ENCODE data around the gene STK24.

The STK24 gene

DNA sequence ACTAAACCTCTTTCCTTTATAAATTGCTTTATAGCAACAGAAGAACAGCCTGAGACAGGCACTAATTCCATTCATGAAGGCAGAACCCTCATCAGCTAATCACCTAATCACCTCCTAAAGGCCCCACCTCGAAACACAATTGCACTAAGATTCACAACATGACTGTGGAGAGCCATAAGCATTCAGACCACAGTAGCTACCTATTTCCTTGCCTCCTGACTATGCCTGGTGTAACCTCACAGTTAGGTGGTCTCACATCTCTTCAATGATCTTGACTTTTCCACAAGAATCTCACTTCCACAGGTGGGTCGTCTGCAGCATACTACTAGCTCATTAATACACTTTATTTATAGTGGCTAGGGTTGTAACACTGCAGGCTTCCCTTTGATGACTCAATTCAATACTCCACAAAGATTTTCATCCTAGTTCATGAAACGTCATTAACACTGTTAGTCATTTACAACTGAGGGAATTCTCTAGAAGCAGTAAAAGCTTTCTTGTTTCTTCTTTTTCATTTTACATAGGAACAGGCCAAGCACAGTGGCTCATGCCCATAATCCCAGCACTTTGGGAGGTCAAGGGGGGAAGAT is 27.1 kb downstream of the STK24 start:
- DNase-seq, result no peak

- no peak for DNase-seq
Measured at GRCh38 chr13:98549006-98549727, 27.7 kb downstream of the STK24 start.

DNA sequence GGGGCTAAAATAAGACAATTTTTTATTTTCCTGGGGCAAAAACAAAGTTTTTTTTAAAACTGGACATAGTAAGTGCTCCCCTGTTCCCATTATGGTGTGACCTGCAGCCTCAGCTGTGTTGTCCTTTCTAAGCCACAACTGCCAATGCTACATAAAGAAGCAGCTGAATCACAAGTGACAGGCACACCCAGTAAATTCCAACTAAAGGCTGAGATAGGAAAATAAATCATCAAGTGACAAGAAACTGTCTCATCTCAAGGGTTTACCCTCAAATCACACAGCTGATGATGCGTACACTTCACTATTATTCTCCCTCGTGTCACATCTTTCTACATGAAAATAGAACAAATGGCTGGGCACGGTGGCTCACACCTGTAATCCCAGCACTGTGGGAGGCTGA is 28.7 kb downstream of the STK24 start:
- DNase-seq, result no peak

DNA sequence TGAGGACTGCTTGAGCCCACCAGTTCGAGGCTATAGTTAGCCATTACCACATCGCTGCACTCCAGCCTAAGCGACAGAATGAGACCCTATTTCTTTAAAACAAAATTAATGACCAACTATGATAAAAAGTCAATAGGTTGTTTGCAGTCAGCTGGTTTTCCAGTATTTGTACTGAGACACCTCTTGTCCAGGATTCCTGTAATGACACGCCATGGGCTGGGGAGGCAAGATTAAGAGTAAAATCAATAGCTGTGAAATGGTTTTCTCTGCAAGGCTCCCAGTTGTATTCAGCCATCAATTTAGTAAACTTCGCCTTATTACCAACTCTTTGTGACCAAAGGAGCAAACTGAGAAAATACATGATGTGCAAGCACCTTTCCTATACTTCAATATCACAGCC is 29.5 kb downstream of the STK24 start:
- no peak for DNase-seq

DNA sequence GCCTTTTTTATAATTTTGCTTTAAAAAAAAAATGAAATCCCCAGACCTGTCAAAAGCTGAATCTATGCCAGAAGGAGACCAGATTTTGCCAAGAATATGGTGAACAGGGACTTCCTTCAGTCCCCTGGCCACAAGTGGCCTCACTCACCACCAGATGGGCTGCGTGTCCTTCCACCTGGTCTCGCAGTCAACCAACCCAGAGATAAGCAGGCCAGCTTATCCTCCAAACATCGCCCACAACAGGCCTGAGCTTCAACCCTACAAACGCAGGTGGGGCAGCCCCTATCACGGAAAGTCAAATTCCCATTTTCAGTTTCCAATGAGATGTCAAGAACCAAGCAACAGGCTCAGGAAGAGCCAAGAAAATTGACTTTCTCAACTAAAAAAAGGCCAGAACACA is 30.5 kb downstream of the STK24 start:
- no peak for DNase-seq

DNA sequence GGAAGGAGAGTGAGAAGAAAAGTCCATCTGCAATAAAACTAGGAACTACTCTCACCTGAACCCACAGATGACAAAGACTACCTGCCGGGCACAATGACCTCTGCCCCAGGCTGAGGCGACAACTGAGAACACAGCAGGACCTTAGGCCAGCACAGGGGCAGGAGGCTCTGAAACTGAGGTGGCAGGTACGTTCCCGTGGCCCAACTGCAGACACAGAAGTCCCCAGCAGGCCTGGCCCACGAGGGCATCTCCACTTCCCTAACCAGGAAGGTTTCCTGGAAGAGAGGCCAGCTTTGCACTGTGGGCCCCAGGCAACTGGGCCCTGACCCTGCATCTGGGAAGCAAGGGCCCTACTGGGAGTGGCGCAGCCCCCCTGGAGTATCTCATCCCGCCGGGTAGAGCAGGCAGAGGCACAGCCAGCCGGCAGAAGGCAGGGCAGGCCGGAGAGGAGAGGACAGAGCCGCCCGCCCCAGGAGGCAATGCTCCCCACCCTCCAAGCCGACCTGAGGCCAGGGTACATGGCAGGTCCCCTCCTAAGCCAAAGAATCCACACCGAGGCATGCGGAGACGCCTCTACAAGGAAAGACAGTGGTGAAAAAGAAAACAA is 32.7 kb downstream of the STK24 start:
- DNase-seq, result no peak

GRCh38 chr13:98543378-98544103 is 33.4 kb downstream of the STK24 start:
- no peak for DNase-seq

- DNase-seq, result no peak
Measured at GRCh38 chr13:98542568-98543377, 34.1 kb downstream of the STK24 start.

- no peak for DNase-seq
Measured at GRCh38 chr13:98541701-98542203, 35.2 kb downstream of the STK24 start.

- no peak for DNase-seq
Measured at GRCh38 chr13:98541191-98541590, 35.7 kb downstream of the STK24 start.

GRCh38 chr13:98540476-98540875 is 36.4 kb downstream of the STK24 start:
- no peak for DNase-seq

- no peak for DNase-seq
Measured at GRCh38 chr13:98539666-98540065, 37.2 kb downstream of the STK24 start.

DNA sequence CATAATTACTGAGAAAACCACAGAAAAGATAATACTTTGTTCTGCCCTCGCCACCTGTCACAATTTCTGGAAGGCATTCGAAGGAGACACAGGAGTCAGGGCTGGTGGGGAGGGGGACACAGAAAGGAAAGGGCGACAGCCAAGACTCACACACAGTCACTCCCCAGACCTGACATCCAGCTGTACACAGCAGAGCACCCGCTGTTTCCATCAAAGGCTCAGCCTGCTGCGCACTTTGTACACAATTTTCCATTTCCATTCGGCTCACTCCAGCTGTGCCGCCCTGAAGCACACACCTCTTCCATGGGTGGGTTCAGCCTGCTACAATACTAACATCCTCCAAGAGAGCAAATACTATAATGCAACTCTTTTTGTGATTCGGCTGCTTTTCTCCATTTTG is 38.0 kb downstream of the STK24 start:
- DNase-seq, result no peak

- DNase-seq, result no peak
Measured at GRCh38 chr13:98537740-98538139, 39.2 kb downstream of the STK24 start.

GRCh38 chr13:98537306-98537705 is 39.6 kb downstream of the STK24 start:
- DNase-seq, result no peak

DNA sequence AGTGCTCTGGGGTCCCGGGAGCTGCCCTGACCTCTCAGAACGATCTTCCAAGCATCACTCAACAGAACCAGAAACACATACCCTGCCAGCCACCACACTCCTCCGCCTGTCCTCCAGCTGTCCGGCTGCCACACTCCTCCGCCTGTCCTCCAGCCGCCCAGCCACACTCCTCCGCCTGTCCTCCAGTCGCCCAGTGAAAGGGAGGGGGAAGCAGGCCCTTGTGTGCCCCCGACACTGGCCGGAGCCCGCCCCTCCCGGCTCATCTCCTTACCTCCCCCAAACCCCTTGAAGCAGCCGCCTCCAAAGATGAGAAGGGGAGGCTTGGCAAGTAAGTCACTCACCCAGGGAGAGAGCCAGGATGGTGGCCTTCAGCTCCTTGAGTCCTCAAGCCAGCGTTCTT is 40.2 kb downstream of the STK24 start:
- no peak for DNase-seq

DNA sequence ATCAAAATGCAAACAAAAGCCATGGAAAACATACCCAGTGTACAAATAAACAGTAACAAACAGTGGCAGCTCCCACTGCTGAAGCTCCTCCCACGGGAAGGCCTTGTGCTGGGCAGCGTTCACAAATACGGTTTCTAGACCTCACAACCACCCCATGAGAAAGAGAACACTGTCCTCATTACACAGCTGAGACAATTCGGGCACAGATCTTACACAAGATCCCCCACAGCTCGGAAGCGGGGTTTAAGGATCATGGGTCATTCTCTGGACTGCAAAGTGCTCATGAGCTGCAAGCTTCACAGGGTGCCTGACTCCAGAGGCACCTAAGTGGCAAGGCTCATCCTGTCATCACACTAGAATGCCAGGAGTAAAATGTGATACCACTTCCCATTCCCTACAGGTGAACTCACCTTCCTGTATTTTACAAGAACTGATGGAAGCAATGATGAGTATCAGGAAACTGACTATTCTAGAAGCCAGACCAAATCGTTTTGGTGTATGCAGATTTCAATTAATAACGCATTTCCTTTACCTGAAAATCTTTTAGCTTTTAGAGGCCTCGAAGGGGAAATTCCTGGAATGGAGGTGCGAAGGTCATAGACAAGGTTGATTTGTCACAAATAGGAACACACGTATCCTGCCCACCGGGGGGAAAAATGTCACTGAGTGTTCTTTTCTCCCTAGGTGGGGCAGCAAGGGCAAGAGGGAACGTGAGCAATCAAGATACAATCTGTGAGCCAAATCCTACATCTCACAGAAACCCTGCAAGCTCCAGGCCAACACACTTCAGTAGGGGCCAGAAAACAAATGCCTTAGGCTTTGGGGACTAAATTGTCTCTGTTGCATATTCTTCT is 41.2 kb downstream of the STK24 start:
- no peak for DNase-seq

GRCh38 chr13:98534821-98535220 is 42.1 kb downstream of the STK24 start:
- no peak for DNase-seq

GRCh38 chr13:98533912-98534311 is 43.0 kb downstream of the STK24 start:
- DNase-seq, result no peak

- DNase-seq, result no peak
Measured at GRCh38 chr13:98532254-98532653, 44.7 kb downstream of the STK24 start.

GRCh38 chr13:98530217-98530616 is 46.7 kb downstream of the STK24 start:
- no peak for DNase-seq

DNA sequence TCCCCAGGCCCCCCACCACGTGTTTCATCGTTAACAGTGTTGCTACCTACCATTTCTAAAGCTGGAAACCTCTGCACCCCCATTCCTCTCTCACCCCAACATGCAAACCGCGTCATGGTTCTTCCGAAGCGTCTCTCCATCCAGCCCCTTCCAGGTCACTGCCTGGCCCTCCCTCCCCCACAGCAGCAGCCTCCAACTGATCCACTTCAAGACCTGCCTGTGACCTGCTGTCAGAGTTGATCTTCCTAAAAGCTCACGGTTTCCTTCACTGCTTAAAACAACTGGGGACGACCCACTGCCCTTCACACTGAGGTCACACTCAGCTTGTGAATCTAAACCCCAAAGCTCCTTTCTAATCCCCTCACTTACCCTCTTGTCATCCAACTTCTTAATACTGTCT is 47.7 kb downstream of the STK24 start:
- DNase-seq, result no peak
